Chondrocyte (in vitro differentiated cells): ENCODE data around the gene SORT1. TPM values are rescaled to one million over a fixed set of nuclear protein-coding genes. Genes with fewer than 3 reads are reported as not detected.

Source experiments
- DNase-seq: peaks from one replicate; pipeline ENCODE4 v3.0.0; 2021; ENCODE audit warnings: mixed read lengths, low spot score
- H3K27ac Mint-ChIP-seq: one replicate; pipeline ENCODE4 v1.8.0; 2021; ENCODE audit warnings: mild to moderate bottlenecking, moderate library complexity, mixed read lengths; ENCODE audit not compliant: unreplicated experiment
- H3K27me3 Mint-ChIP-seq: 2 replicates; pipeline ENCODE4 v1.8.0; 2021; ENCODE audit warnings: low read depth, mixed read lengths
- H3K36me3 Mint-ChIP-seq: 2 replicates; pipeline ENCODE4 v1.8.0; 2021; ENCODE audit warnings: low read depth, mixed read lengths
- H3K4me1 Mint-ChIP-seq: 2 replicates; pipeline ENCODE4 v1.8.0; 2021; ENCODE audit warnings: low read depth, mild to moderate bottlenecking, mixed read lengths
- H3K4me3 Mint-ChIP-seq: one replicate; pipeline ENCODE4 v1.8.0; 2021; ENCODE audit warnings: mild to moderate bottlenecking, moderate library complexity, mixed read lengths; ENCODE audit not compliant: unreplicated experiment
- H3K9me3 Mint-ChIP-seq: 2 replicates; pipeline ENCODE4 v1.8.0; 2021; ENCODE audit warnings: low read depth, mixed read lengths
- total RNA-seq: library from RNA; stranded (reverse); gene quantifications from 3 replicates; pipeline ENCODE4 v1.2.1, GENCODE V29; 2021
- TF ChIP-seq, protein P1 (sequence below): fragments of 200-600 bp; sonication (generic); IDR thresholded peaks from 2 replicates; pipeline ENCODE4 v1.5.0; 2021; ENCODE audit warnings: antibody characterized with exemption, mild to moderate bottlenecking, moderate library complexity

The SORT1 gene
- total RNA-seq, 1 donor from 2014 or later, result 107 TPM

DNA sequence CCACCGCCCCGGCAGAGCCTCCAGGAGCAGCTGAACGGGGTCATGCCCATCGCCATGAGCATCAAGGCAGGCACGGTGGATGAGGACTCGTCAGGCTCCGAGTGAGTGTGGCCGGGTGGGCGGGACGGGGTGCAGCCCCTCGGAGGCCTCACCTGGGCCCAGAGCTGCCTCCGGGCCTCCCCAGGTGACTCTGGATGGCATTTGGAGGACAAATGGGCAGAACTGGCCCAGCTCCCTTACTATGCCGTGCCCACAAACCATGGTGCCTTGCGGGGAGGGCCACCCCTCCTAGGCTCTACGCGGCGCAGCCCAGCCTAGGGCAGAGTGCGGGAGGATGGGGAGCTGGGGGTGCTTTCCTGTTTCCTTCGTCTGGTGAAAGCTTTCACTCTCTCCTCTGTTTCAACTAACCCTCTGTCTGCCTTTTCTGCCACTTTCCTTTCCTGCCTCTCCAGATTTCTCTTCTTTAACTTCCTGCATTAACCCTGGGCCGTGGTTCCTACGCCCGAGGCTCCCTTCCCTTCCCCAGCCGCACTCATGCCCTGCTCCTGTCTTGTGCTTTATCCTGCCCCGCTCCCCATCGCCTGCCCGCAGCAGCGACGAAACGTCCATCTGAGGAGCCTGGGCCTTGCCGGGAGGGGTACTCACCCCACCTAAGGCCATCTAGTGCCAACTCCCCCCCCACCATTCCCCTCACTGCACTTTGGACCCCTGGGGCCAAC is 124.0 kb downstream of the SORT1 start:
- DNase-seq, result peak; percentile 81
- peak overlapping the region; percentile 89 for H3K27ac Mint-ChIP-seq
- no peak overlapping the region for H3K4me3 Mint-ChIP-seq
- TF ChIP-seq, protein P1, sequence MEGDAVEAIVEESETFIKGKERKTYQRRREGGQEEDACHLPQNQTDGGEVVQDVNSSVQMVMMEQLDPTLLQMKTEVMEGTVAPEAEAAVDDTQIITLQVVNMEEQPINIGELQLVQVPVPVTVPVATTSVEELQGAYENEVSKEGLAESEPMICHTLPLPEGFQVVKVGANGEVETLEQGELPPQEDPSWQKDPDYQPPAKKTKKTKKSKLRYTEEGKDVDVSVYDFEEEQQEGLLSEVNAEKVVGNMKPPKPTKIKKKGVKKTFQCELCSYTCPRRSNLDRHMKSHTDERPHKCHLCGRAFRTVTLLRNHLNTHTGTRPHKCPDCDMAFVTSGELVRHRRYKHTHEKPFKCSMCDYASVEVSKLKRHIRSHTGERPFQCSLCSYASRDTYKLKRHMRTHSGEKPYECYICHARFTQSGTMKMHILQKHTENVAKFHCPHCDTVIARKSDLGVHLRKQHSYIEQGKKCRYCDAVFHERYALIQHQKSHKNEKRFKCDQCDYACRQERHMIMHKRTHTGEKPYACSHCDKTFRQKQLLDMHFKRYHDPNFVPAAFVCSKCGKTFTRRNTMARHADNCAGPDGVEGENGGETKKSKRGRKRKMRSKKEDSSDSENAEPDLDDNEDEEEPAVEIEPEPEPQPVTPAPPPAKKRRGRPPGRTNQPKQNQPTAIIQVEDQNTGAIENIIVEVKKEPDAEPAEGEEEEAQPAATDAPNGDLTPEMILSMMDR, result no peak
- H3K9me3 Mint-ChIP-seq, result no peaks in the 10 kb centered on the region
- peaks cover 30% of the 10 kb centered on the region for H3K4me1 Mint-ChIP-seq
- H3K27me3 Mint-ChIP-seq, result no peaks in the 10 kb centered on the region
- H3K36me3 Mint-ChIP-seq, result peaks cover 3% of the 10 kb centered on the region

DNA sequence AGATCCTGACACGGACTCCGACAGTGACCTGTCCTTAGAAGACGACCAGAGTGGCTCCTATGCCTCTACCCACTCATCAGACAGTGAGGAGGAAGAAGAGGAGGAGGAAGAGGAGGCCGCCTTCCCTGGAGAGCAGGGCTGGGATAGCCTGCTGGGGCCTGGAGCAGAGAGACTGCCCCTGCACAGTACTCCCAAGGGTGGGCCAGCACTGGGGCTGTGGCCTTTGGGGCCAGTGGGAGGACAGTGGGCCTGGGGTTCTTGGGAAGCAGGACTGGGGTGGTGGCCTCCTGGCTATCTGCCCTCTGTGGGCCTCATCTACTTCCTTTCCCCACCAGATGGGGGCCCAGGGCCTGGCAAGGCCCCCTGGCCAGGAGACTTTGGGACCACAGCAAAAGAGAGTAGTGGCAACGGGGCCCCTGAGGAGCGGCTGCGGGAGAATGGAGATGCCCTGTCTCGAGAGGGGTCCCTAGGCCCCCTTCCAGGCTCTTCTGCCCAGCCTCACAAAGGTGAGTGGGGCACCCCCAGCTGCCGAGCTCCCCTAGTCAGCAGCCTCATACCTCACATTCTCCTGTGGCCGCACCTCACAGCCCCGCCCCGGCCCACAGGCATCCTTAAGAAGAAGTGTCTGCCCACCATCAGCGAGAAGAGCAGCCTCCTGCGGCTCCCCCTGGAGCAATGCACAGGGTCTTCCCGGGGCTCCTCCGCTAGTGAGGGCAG is 124.7 kb downstream of the SORT1 start:
- no peak overlapping the region for H3K4me3 Mint-ChIP-seq

DNA sequence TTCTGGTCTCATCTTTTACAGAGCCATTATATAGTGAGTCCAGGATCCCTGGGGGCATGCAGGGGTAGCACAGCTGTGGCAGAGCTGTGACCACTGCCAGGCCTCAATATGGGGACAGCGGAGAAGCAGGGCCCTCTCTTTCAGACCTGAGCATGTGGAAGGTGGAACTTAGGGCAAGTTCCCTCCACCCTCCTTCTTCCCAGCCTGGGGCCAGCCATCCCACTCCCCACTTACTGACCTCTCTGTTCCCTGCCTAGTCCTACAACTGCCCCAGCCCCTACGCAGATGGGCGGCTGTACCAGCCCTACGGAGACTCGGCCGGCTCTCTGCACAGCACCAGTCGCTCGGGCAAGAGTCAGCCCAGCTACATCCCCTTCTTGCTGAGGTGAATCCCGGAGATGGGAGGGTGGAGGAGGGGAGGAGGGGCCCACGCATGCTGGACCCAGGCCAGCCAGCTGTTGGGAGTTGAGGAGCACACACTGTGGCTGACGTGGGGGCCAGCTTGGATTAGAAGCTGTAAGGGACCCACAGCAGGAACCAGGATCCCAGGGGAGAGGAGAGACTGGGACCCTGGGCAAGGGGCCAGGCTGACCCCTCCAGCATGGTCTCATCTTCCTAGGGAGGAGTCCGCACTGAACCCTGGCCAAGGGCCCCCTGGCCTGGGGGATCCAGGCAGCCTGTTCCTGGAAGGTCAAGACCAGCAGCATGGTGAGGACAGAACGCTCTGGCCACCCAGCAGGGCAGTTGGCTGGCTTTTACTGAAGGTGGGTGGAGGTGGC is 125.5 kb downstream of the SORT1 start:
- peak; percentile 84 for DNase-seq
- H3K9me3 Mint-ChIP-seq, result no peaks in the 10 kb centered on the region
- no peak overlapping the region for H3K27ac Mint-ChIP-seq
- no peak overlapping the region for H3K4me3 Mint-ChIP-seq
- peaks cover 5% of the 10 kb centered on the region for H3K36me3 Mint-ChIP-seq
- no peaks in the 10 kb centered on the region for H3K27me3 Mint-ChIP-seq
- peaks cover 31% of the 10 kb centered on the region for H3K4me1 Mint-ChIP-seq
- TF ChIP-seq, protein P1, result no peak

More for the DNA sequence above, 124.7 kb downstream of the SORT1 start:
- Mint-ChIP-seq H3K27me3 (no peaks in the 10 kb centered on the region), H3K9me3 (no peaks in the 10 kb centered on the region), H3K36me3 (peaks cover 5% of the 10 kb centered on the region), H3K4me1 (peaks cover 30% of the 10 kb centered on the region), H3K27ac (no peak overlapping the region)
- TF ChIP-seq, protein P1, result no peak
- no peak for DNase-seq

DNA sequence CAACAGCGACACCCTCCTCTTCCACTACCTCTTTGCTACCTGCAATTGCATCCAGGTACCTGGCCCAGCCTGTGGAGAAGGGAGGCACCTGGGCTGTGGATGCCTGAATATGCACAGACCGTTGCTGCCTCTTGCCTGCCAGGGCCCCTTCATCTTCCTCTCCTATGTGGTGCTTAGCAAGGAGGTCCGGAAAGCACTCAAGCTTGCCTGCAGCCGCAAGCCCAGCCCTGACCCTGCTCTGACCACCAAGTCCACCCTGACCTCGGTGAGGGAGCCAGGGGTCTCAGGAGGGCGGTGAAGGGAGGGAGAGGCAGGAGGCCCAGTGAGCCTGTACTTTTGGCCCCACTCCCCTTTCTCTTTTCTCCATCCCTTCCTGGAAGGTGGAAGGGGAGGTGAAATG is 126.3 kb downstream of the SORT1 start:
- DNase-seq, result peak; percentile 87

More for the DNA sequence above, 126.3 kb downstream of the SORT1 start:
- Mint-ChIP-seq H3K27me3 (no peaks in the 10 kb centered on the region), H3K36me3 (peaks cover 5% of the 10 kb centered on the region), H3K9me3 (no peaks in the 10 kb centered on the region), H3K4me1 (peaks cover 34% of the 10 kb centered on the region), H3K27ac (peak overlapping the region; percentile 22), H3K4me3 (no peak overlapping the region)
- TF ChIP-seq, protein P1, result no peak
